Upper lobe of left lung (tissue), 6 donors: ENCODE data around the gene TSPAN1. TPM values are rescaled to one million over a fixed set of nuclear protein-coding genes. Genes with fewer than 3 reads are reported as not detected.

Experiments
- ATAC-seq, 2 donors: fragments of 200-7000 bp; cut with Tn5 transposase; one replicate each; pipeline ENCODE4 v1.9.1; 2022; ENCODE audit warnings: mild to moderate bottlenecking in 2 of 2, moderate library complexity in 2 of 2; ENCODE audit not compliant: low FRiP score in 2 of 2
- DNase-seq, 2 donors: peaks; one replicate each; pipeline ENCODE4 v3.0.0-alpha.2; 2019 to 2020
- H3K27ac ChIP-seq, 4 donors: fragments of 200-600 bp; sonication (generic); one replicate each; pipeline ENCODE4 v1.5.1; 2016 to 2019
- H3K27me3 ChIP-seq, 4 donors: fragments of 200-600 bp; sonication (generic); one replicate each; pipeline ENCODE4 v1.5.1; 2017 to 2019
- H3K36me3 ChIP-seq, 4 donors: fragments of 200-600 bp; sonication (generic); one replicate each; pipeline ENCODE4 v1.5.1; 2016 to 2019
- H3K4me1 ChIP-seq, 4 donors: fragments of 200-600 bp; sonication (generic); one replicate each; pipeline ENCODE4 v1.5.1; 2018 to 2019
- H3K4me3 ChIP-seq, 4 donors: fragments of 200-600 bp; sonication (generic); one replicate each; pipeline ENCODE4 v1.5.1; 2017 to 2019; ENCODE audit warnings: mild to moderate bottlenecking in 2 of 4, moderate library complexity in 1 of 4
- H3K9me3 ChIP-seq, 4 donors: fragments of 200-600 bp; sonication (generic); one replicate each; pipeline ENCODE4 v1.5.1; 2018 to 2019
- EP300 ChIP-seq, 4 donors: sonication (generic); formaldehyde crosslinking; IDR thresholded peaks; one replicate each; pipeline ENCODE4 v1.5.1; 2017; ENCODE audit warnings: antibody characterized with exemption in 4 of 4, control low read depth in 2 of 4
- POLR2A ChIP-seq, 4 donors: fragments of 450-650 bp; IDR thresholded peaks; one replicate each; pipeline ENCODE4 v1.5.1; 2016 to 2017; ENCODE audit warnings: antibody characterized with exemption in 4 of 4, mild to moderate bottlenecking in 2 of 4
- POLR2AphosphoS5 ChIP-seq, 2 donors: sonication (generic); formaldehyde crosslinking; IDR thresholded peaks; one replicate each; pipeline ENCODE4 v1.5.1; 2017; ENCODE audit warnings: antibody characterized with exemption in 2 of 2
- WGBS, 2 donors: methylation state at CpG; one replicate each; pipeline ENCODE4 v1.1.5; 2017 to 2018; 5-methylcytosine and 5-hydroxymethylcytosine counted together
- total RNA-seq, 6 donors: library from RNA; depleted of rRNA in 4 of 6; stranded (reverse); fragments of >200 nt in 4 of 6; gene quantifications; one replicate each; pipeline versions ENCODE4 v1.1.0 to v1.2.1, GENCODE V29; 2016 to 2021
- TF ChIP-seq, protein P1 (sequence below), 6 experiments: fragments of 450-650 bp in 4 of 6; fragments of 200-600 bp in 2 of 6; sonication (generic) in 2 of 6; IDR thresholded peaks; one replicate each; pipeline ENCODE4 v1.5.1; 2016 to 2019; ENCODE audit warnings: antibody characterized with exemption in 6 of 6
- donor health status: DM: no; HTN: no; CAD: no; lungs with moderate emphysema.
- donor health status: DM: no; HTN: yes; CAD: no; lungs with severe emphysema.

The TSPAN1 gene
- total RNA-seq, 6 donors from 2014 or later: 12.2 to 109 (median 31.2) TPM

DNA sequence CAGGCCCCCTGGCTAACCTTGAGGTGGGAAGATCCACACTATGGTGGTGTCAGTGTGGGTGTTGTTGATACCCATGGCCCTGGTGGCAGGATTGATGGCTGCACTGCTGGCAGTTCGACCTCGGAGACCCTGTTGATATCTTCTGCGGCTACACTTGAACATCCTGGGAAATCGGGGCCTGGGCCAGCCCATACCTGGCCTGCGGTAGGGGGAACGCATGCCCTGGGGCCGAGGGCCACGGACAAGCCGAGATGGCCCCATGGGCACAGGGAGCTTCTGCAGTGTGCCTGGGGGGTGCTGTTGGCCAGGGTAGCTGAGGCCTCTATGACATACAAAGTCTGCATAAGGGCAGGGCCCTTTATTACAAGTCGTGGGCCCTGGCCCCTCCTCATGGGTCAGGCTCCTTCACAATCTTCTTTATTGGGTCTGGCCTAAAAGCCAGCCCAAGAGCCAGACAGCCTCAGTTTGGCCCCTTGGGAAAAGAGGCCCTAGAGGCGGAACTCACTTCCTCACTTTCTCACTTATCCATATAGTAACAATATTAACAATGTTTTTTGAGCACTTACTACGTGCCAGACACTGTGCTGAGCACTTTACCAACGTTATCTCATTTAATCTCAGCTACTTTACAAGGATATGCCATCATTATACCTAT is 1.5 kb downstream of the TSPAN1 start, which contains the start of gene P3R3URF:
P3R3URF (minus strand) TSS at position 278 of the 655 bp plus-strand sequence; CDS start at position 261, 17 bp downstream.
- H3K9me3 ChIP-seq: no peaks in the 10 kb centered on the region
- H3K4me1 ChIP-seq: peaks cover 45 to 64% (median 55%) of the 10 kb centered on the region in 4 donors
- WGBS, 2 donors: 88 to 92% methylated on average over 10 to 13 of the region's 13 CpGs
- H3K27me3 ChIP-seq: no peaks in the 10 kb centered on the region
- no peaks in the 10 kb centered on the region for H3K36me3 ChIP-seq
- no peak for TF ChIP-seq EP300 (IDR thresholded peaks at IDR 0.05)
- TF ChIP-seq POLR2A (IDR thresholded peaks at IDR 0.05): no peak
- ATAC-seq: no peak
- DNase-seq: peak in 1 of 2 donors; percentile 62
- H3K4me3 ChIP-seq: no peak within 1 kb of the TSS
- peak within 1 kb of the TSS; percentile 53 to 92 (median 88) for H3K27ac ChIP-seq

DNA sequence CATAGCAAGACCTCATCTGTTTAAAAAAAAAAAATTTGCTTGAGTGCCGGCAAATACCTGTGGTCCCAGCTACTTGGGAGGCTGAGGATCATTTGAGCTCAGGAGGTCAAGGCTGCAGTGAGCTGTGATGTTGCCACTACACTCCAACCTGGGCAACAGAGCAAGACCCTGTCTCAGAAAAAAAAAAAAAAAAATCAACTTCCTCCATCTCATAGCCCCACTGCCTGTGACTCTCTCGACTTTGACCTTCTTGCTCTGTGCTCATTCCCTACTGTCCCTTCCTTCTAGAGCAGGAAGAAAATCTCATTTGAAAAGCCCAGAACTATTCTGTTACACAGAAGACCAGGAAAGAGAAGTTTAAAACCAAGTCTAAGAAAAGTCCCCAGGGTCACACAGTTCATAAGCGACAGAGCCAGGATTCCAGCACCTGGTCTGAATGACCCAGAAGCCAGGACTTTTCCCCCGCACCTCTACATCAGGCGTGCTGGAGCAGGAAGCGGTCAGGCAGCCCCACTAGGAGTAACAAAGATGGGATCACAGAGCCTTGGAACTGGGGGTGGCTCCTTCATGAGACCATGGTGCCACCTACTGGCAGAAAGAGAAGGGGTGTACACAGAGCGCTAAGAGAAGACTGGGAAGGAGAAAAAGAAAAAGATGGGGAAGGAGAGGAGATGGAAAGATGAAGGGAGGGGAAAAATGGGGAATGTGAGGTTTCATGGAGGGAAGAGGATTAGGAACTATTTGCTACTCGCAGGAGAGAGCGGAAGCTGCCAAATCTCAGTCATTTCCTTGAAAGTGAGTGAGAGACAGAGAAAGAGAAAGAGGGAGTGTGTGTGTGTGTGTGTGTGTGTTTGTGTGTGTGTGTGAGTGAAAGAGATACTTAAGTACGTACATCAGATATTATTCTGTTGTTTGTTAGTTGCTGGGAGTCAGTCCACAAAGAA is 4.5 kb downstream of the TSPAN1 start:
- H3K4me3 ChIP-seq: no peak overlapping the region
- ATAC-seq: peak; percentile 89 to 92
- no peaks in the 10 kb centered on the region for H3K9me3 ChIP-seq
- no peak for TF ChIP-seq EP300 (IDR thresholded peaks at IDR 0.05)
- TF ChIP-seq, protein P1, sequence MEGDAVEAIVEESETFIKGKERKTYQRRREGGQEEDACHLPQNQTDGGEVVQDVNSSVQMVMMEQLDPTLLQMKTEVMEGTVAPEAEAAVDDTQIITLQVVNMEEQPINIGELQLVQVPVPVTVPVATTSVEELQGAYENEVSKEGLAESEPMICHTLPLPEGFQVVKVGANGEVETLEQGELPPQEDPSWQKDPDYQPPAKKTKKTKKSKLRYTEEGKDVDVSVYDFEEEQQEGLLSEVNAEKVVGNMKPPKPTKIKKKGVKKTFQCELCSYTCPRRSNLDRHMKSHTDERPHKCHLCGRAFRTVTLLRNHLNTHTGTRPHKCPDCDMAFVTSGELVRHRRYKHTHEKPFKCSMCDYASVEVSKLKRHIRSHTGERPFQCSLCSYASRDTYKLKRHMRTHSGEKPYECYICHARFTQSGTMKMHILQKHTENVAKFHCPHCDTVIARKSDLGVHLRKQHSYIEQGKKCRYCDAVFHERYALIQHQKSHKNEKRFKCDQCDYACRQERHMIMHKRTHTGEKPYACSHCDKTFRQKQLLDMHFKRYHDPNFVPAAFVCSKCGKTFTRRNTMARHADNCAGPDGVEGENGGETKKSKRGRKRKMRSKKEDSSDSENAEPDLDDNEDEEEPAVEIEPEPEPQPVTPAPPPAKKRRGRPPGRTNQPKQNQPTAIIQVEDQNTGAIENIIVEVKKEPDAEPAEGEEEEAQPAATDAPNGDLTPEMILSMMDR (IDR thresholded peaks at IDR 0.05): peak; percentile 84 to 91 (median 90)
- peak in 1 of 2 donors; percentile 26 for TF ChIP-seq POLR2AphosphoS5 (IDR thresholded peaks at IDR 0.05)
- no peaks in the 10 kb centered on the region for H3K36me3 ChIP-seq
- peak in 1 of 2 donors; percentile 87 for DNase-seq
- H3K27ac ChIP-seq: peak overlapping the region in 2 of 4 donors; percentile 53 to 73
- H3K27me3 ChIP-seq: no peaks in the 10 kb centered on the region
- 11 to 15% methylated on average over 10 of the region's 10 CpGs for WGBS, 2 donors
- H3K4me1 ChIP-seq: peaks cover 30 to 56% (median 44%) of the 10 kb centered on the region in 4 donors

DNA sequence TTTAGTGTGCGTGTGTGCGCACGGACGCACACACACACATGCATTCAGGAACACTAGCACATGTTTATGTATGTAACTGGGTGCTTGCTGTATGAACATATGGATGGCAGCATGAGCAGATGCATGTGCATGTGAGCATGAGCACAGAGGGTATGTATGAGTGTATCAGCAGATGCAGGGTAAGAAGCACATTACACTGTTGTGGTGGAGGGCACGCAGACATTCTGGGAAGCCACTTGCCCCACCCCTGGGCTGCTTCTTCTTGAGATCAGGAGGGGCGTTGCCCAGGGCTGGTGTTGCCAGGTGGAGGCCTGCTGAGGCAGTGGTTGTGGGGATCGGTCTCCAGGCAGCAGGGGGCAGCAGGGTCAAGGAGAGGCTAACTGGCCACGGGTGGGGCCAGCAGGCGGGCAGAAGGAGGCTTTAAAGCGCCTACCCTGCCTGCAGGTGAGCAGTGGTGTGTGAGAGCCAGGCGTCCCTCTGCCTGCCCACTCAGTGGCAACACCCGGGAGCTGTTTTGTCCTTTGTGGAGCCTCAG is 5.3 kb downstream of the TSPAN1 start:
- WGBS, 2 donors: 54 to 61% methylated on average over 7 to 12 of the region's 12 CpGs
- Histone ChIP-seq H3K4me3 (peak overlapping the region in 1 of 4 donors; percentile 4), H3K27ac (peak overlapping the region in 2 of 4 donors; percentile 33 to 39), H3K36me3 (no peaks in the 10 kb centered on the region), H3K27me3 (no peaks in the 10 kb centered on the region), H3K4me1 (peaks cover 27 to 48% (median 36%) of the 10 kb centered on the region in 4 donors), H3K9me3 (no peaks in the 10 kb centered on the region)
- ATAC-seq (peak; percentile 29 to 68), DNase-seq (peak; percentile 80)
- TF ChIP-seq, protein P1 (IDR thresholded peaks at IDR 0.05): peak in 5 of 6 experiments; percentile 9 to 62 (median 35)
- TF ChIP-seq POLR2AphosphoS5 (IDR thresholded peaks at IDR 0.05) (no peak), EP300 (IDR thresholded peaks at IDR 0.05) (no peak), POLR2A (IDR thresholded peaks at IDR 0.05) (peak in 1 of 4 donors; percentile 25)

DNA sequence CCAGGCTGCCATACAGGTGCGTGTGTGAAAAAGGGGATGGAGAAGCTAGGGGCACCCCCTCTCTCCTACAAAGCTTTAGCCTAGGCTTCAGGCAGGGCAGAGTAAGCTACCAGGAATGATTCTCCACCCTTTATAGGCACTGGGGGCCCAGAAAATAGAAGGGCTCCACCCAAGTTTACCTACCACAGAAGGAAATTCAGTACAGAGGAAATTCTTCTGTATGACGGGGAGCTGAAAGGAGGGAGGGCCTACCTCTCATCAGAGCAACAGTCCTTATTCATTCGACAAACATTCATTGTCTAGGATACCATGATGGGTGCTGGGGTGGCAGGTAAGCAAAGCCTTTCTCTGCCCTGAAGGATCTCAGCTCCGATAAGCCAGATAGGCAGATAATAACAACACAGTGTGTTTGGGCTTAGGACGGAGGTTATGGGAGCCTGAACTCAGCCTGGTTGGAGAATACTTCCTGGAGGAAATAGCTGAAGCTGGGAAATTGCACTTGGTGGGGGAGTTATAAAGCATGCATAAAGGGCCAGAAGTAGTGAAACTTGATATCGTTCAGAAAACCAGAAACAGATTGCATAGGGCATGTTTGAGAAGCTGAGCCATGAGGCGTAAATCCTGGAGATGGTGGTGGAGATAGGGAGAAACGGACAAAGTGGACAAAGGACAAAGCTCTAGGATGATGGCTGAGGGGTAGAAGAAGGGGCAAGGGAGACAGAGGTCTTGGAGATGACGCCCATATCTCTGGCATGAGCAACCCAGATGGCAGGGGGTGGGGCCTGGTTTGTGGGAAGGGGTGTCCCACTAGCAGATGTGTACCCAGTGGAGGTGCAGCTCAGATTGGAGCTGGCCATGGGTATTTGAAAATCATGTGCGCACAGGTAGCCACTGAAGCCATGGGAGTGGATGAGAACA is 6.7 kb downstream of the TSPAN1 start:
- no peak for TF ChIP-seq POLR2A (IDR thresholded peaks at IDR 0.05)
- TF ChIP-seq EP300 (IDR thresholded peaks at IDR 0.05): no peak
- no peak for TF ChIP-seq POLR2AphosphoS5 (IDR thresholded peaks at IDR 0.05)
- TF ChIP-seq, protein P1 (IDR thresholded peaks at IDR 0.05): no peak
- no peak for DNase-seq
- Histone ChIP-seq H3K27me3 (no peaks in the 10 kb centered on the region), H3K36me3 (no peaks in the 10 kb centered on the region), H3K4me3 (peak overlapping the region in 1 of 4 donors; percentile 4), H3K9me3 (no peaks in the 10 kb centered on the region), H3K27ac (peak overlapping the region in 1 of 4 donors; percentile 39), H3K4me1 (peaks cover 27 to 42% (median 32%) of the 10 kb centered on the region in 4 donors)
- 52 to 56% methylated on average over 9 to 10 of the region's 10 CpGs for WGBS, 2 donors
- ATAC-seq: no peak
